ENCODE data around the gene PPP2R2D. TPM values are rescaled to one million over a fixed set of nuclear protein-coding genes. Genes with fewer than 3 reads are reported as not detected.

Gene PPP2R2D
- total RNA-seq, 1 experiment from 2014 or later: 33.2 TPM

GRCh38 chr10:131975796-131976195, 75.0 kb downstream of the PPP2R2D start:
- ATAC-seq: no peak
- peaks cover 62% of the 10 kb centered on the region for H3K4me1 Mint-ChIP-seq

GRCh38 chr10:131977323-131978096, 76.7 kb downstream of the PPP2R2D start:
- H3K27me3 Mint-ChIP-seq (ENCODE audit: low read depth): peaks cover 3% of the 10 kb centered on the region; the same call in 1 of the 2 replicates
- no peak overlapping the region for H3K27ac Mint-ChIP-seq
- ChIA-PET POLR2A (no interaction called here), CTCF (interaction anchor here (1.6 kb wide), 1 partner anchor 45 kb away, joined by 11 read pairs; no protein-coding TSS in a partner anchor)
- peak overlapping the region; percentile 78 for H3K4me3 Mint-ChIP-seq
- H3K4me1 Mint-ChIP-seq: peaks cover 62% of the 10 kb centered on the region
- DNase-seq (ENCODE audit: low spot score) (no peak), ATAC-seq (no peak)
- no peaks in the 10 kb centered on the region for H3K9me3 Mint-ChIP-seq
- H3K36me3 Mint-ChIP-seq: peaks cover 43% of the 10 kb centered on the region
- TF ChIP-seq E2F4 (CRISPR knock-in tag; IDR thresholded peaks at IDR 0.05; ENCODE audit: borderline replicate concordance, low read depth): no peak
- TF ChIP-seq CDX4 (CRISPR knock-in tag; IDR thresholded peaks at IDR 0.05; ENCODE audit: borderline replicate concordance): no peak
- TF ChIP-seq ZNF232 (CRISPR knock-in tag; IDR thresholded peaks at IDR 0.05): no peak
- no peak for TF ChIP-seq NFE2L1 (CRISPR knock-in tag; IDR thresholded peaks at IDR 0.05)
- TF ChIP-seq KAT7 (CRISPR knock-in tag; IDR thresholded peaks at IDR 0.05; ENCODE audit: borderline replicate concordance): no peak
- TF ChIP-seq TEAD4 (CRISPR knock-in tag; IDR thresholded peaks at IDR 0.05): no peak
- TF ChIP-seq ATF1 (CRISPR knock-in tag; IDR thresholded peaks at IDR 0.05): no peak
- TF ChIP-seq ZNF317 (CRISPR knock-in tag; IDR thresholded peaks at IDR 0.05; ENCODE audit: borderline replicate concordance, low read depth): no peak
- TF ChIP-seq ZMAT4 (CRISPR knock-in tag; IDR thresholded peaks at IDR 0.05): no peak
- TF ChIP-seq GABPB1 (CRISPR knock-in tag; IDR thresholded peaks at IDR 0.05): no peak
- TF ChIP-seq CTCF (IDR thresholded peaks at IDR 0.05): no peak
- TF ChIP-seq ZNF425 (CRISPR knock-in tag; conservative IDR thresholded peaks at IDR 0.05): no peak

More at GRCh38 chr10:131975796-131976195, 75.0 kb downstream of the PPP2R2D start:
- ChIA-PET CTCF (interaction anchor here (1.9 kb wide), 1 partner anchor 47 kb away, joined by 8 read pairs; no protein-coding TSS in a partner anchor), POLR2A (no interaction called here)
- DNase-seq (ENCODE audit: low spot score): no peak
- H3K27ac Mint-ChIP-seq: 0 out of 2 replicates have a peak overlapping the region, but pooled peaks have one; percentile 36
- H3K36me3 Mint-ChIP-seq: peaks cover 58% of the 10 kb centered on the region
- 0 out of 2 replicates have a peak, but pooled peaks cover under 1% of the 10 kb centered on the region for H3K27me3 Mint-ChIP-seq (ENCODE audit: low read depth)
- H3K4me3 Mint-ChIP-seq: no peak overlapping the region
- TF ChIP-seq SMAD4 (CRISPR knock-in tag; IDR thresholded peaks at IDR 0.05) (no peak), ATF1 (CRISPR knock-in tag; IDR thresholded peaks at IDR 0.05) (no peak), ESRRA (CRISPR knock-in tag; IDR thresholded peaks at IDR 0.05; ENCODE audit: borderline replicate concordance) (no peak), AR (CRISPR knock-in tag; IDR thresholded peaks at IDR 0.05) (no peak), CREM (CRISPR knock-in tag; IDR thresholded peaks at IDR 0.05) (no peak), IRF1 (CRISPR knock-in tag; IDR thresholded peaks at IDR 0.05) (no peak), E2F5 (CRISPR knock-in tag; IDR thresholded peaks at IDR 0.05) (no peak)
- H3K9me3 Mint-ChIP-seq: no peaks in the 10 kb centered on the region

Data from WTC11 (cell line).